ENCODE results near the gene HHATL. TPM values are rescaled to one million over a fixed set of nuclear protein-coding genes. Genes with fewer than 3 reads are reported as not detected.

HHATL gene
- total and polyA plus RNA-seq, 2 of the 8 experiments (the other 6 are each of a cell fraction or from before 2014, with no cell fraction given), result 0.18 TPM; not detected in 1

GRCh38 chr3:42652251-42652610 lies 50.4 kb downstream of the HHATL start:
- WGBS, 2 experiments (ENCODE audit: extremely low coverage in 1 of 2, insufficient coverage in 1 of 2, insufficient read length in 1 of 2, insufficient replicate concordance in 2 of 2, low coverage in 1 of 2, low lambda C conversion rate in 2 of 2, missing lambda C conversion rate in 1 of 2), result 77% methylated on average over 1 of the region's 1 CpG; no CpG with 5 or more reads in 1 of the 2 experiments
- POLR2A ChIA-PET (ENCODE audit: partially characterized antibody), result interaction anchor here (0.7 to 3.6 kb wide), 12 partner anchors 13 to 382 kb away, joined by 3 to 14 read pairs (median 4); partner anchors contain the start of genes NKTR and SEC22C
- Histone ChIP-seq H3K4me3 (ENCODE audit: extremely low read depth in 1 of 4, insufficient read depth in 2 of 4, low read depth in 3 of 4, low read length in 4 of 4) (no peak overlapping the region), H3K27ac (ENCODE audit: low read depth, low read length) (no peak overlapping the region), H2AK5ac (ENCODE audit: low read depth, low read length) (peak overlapping the region; percentile 65; the same call in 1 of the 2 replicates), H4K8ac (ENCODE audit: extremely low read depth, insufficient read depth, low read length) (no peak overlapping the region), H3K56ac (replicated peaks; ENCODE audit: insufficient read length, low read depth, low read length) (no peak overlapping the region), H2BK5ac (ENCODE audit: low read depth, low read length) (peak overlapping the region; percentile 66; the same call in 1 of the 2 replicates), H2BK120ac (replicated peaks; ENCODE audit: low read depth, low read length) (no peak overlapping the region), H3K79me1 (ENCODE audit: low read depth, low read length) (0 out of 2 replicates have a peak, but pooled peaks cover 2% of the 10 kb centered on the region), H3K23me2 (ENCODE audit: low read depth, low read length) (peaks cover 3% of the 10 kb centered on the region; the same call in 1 of the 2 replicates), H3K27me3 (replicated peaks in 1 of 4; ENCODE audit: control insufficient read depth in 3 of 4, extremely low read depth in 1 of 4, insufficient read depth in 3 of 4, low read length in 3 of 4) (no peaks in the 10 kb centered on the region), H3K9ac (replicated peaks in 1 of 4; ENCODE audit: extremely low read depth in 1 of 4, low read depth in 3 of 4, low read length in 3 of 4) (no peak overlapping the region), H3K23ac (ENCODE audit: insufficient read length) (no peak overlapping the region), H4K20me1 (replicated peaks in 1 of 2; ENCODE audit: control insufficient read depth in 1 of 2, insufficient read depth in 2 of 2, low read length in 2 of 2) (peaks cover 1 to 2% of the 10 kb centered on the region in 2 experiments), H2BK20ac (ENCODE audit: low read length) (0 out of 2 replicates have a peak overlapping the region, but pooled peaks have one; percentile 72), H3K79me2 (ENCODE audit: control insufficient read depth in 1 of 2, insufficient read depth in 2 of 2, low read length in 2 of 2) (no peaks in the 10 kb centered on the region), H3K4ac (replicated peaks; ENCODE audit: insufficient read length, low read depth, low read length) (no peak overlapping the region), H3K4me2 (ENCODE audit: insufficient read depth in 1 of 2, low read depth in 2 of 2, low read length in 2 of 2) (no peak overlapping the region; a peak in 1 of 4 replicates), H3K9me3 (ENCODE audit: insufficient read depth in 2 of 2, low read depth in 1 of 2, low read length in 1 of 2) (no peaks in the 10 kb centered on the region), H2AFZ (ENCODE audit: low read length) (no peak overlapping the region), H4K91ac (replicated peaks; ENCODE audit: insufficient read length, low read length) (no peak overlapping the region), H3K36me3 (ENCODE audit: control insufficient read depth in 2 of 4, insufficient read depth in 4 of 4, low read length in 3 of 4) (peaks cover 0 to 4% (median 3%) of the 10 kb centered on the region in 4 experiments; a peak in 3 of 8 replicates), H3K14ac (ENCODE audit: insufficient read length) (no peak overlapping the region), H3K18ac (ENCODE audit: extremely low read depth, low read length) (no peak overlapping the region; the same call in 1 of the 2 replicates), H2BK12ac (ENCODE audit: low read depth, low read length) (0 out of 2 replicates have a peak overlapping the region, but pooled peaks have one; percentile 56), H4K5ac (ENCODE audit: insufficient read length, low read depth, low read length) (no peak overlapping the region), H2BK15ac (ENCODE audit: low read length) (0 out of 2 replicates have a peak overlapping the region, but pooled peaks have one; percentile 61), H3K4me1 (replicated peaks in 1 of 4; ENCODE audit: control insufficient read depth in 3 of 4, insufficient read depth in 4 of 4, low read length in 3 of 4) (peaks cover 6 to 41% (median 31%) of the 10 kb centered on the region in 4 experiments)
- FAIRE-seq, result no peak
- DNase-seq (ENCODE audit: low read depth in 1 of 2, low spot score in 2 of 2), result peak in 1 of 2 experiments; percentile 51
- CTCF ChIA-PET (ENCODE audit: partially characterized antibody), result interaction anchor here (1.0 to 4.3 kb wide), 15 partner anchors 10 to 402 kb away, joined by 3 to 31 read pairs (median 4); no protein-coding TSS in a partner anchor
- TF ChIP-seq RBBP5 (IDR thresholded peaks at IDR 0.05; ENCODE audit: borderline replicate concordance, low read depth, low read length) (no peak), JUND (IDR thresholded peaks at IDR 0.05; ENCODE audit: low read length) (no peak), TCF12 (IDR thresholded peaks at IDR 0.05; ENCODE audit: low read depth, low read length) (no peak), BCL11A (IDR thresholded peaks at IDR 0.05; ENCODE audit: low read depth in 2 of 2, low read length in 2 of 2) (no peak), TAF7 (optimal IDR thresholded peaks at IDR 0.05; ENCODE audit: borderline replicate concordance, low read depth, low read length) (no peak)
